Smooth muscle cell (in vitro differentiated cells): ENCODE results near the gene ALG6. TPM values are rescaled to one million over a fixed set of nuclear protein-coding genes. Genes with fewer than 3 reads are reported as not detected.

ENCODE experiments used
- DNase-seq: peaks from one replicate; lab custom pipeline; 2025; ENCODE audit not compliant: unreplicated experiment; lab: John Stamatoyannopoulos, UW
- H2AFZ ChIP-seq: fragments of 200-600 bp; sonication (generic); 2 replicates; pipeline ENCODE4 v1.6.0; 2016; ENCODE audit warnings: antibody characterized with exemption, low read depth, mild to moderate bottlenecking
- H3F3A ChIP-seq: fragments of 200-600 bp; sonication (generic); 2 replicates; pipeline ENCODE4 v1.6.0; 2017; ENCODE audit warnings: antibody characterized with exemption, low read depth
- H3K27ac ChIP-seq: fragments of 200-600 bp; sonication (generic); 2 replicates; pipeline ENCODE4 v1.5.1; 2016; ENCODE audit warnings: low read depth, mild to moderate bottlenecking
- H3K27me3 ChIP-seq: fragments of 200-600 bp; sonication (generic); 2 replicates; pipeline ENCODE4 v1.6.1; 2016; ENCODE audit warnings: low read depth, mild to moderate bottlenecking
- H3K36me3 ChIP-seq: fragments of 200-600 bp; sonication (generic); 2 replicates; pipeline ENCODE4 v1.5.1; 2016; ENCODE audit warnings: low read depth
- H3K4me1 ChIP-seq: fragments of 200-600 bp; sonication (generic); 2 replicates; pipeline ENCODE4 v1.5.1; 2016; ENCODE audit warnings: low read depth
- H3K4me2 ChIP-seq: fragments of 200-600 bp; sonication (generic); 2 replicates; pipeline ENCODE4 v1.6.0; 2016; ENCODE audit warnings: mild to moderate bottlenecking
- H3K4me3 ChIP-seq: fragments of 200-600 bp; sonication (generic); 2 replicates; pipeline ENCODE4 v1.5.1; 2016; ENCODE audit warnings: mild to moderate bottlenecking
- H3K79me2 ChIP-seq: fragments of 200-600 bp; sonication (generic); 2 replicates; pipeline ENCODE4 v1.6.0; 2016; ENCODE audit warnings: low read depth, mild to moderate bottlenecking
- H3K9ac ChIP-seq: fragments of 200-600 bp; sonication (generic); 2 replicates; pipeline ENCODE4 v1.6.0; 2016; ENCODE audit warnings: low read depth
- H3K9me3 ChIP-seq: fragments of 200-600 bp; sonication (generic); replicated peaks from 2 replicates; pipeline ENCODE4 v1.5.1; 2016; ENCODE audit warnings: low read depth
- H4K20me1 ChIP-seq: fragments of 200-600 bp; sonication (generic); 2 replicates; pipeline ENCODE4 v1.6.0; 2016; ENCODE audit warnings: low read depth
- CTCF ChIP-seq: fragments of 200-600 bp; sonication (generic); IDR thresholded peaks from 2 replicates; pipeline ENCODE4 v1.5.1; 2017; ENCODE audit warnings: borderline replicate concordance, mild to moderate bottlenecking, antibody characterized with exemption; ENCODE audit not compliant: insufficient read depth, poor library complexity, severe bottlenecking
- WGBS: methylation state at CpG from one replicate; pipeline ENCODE4 v1.1.7; 2016; ENCODE audit warnings: low lambda C conversion rate; 5-methylcytosine and 5-hydroxymethylcytosine counted together
- polyA plus RNA-seq: library from polyadenylated mRNA; unstranded; fragments of >200 nt; fragmentation: Nextera tagmentation; extraction: Ambion mirVana; gene quantifications from 2 replicates; pipeline ENCODE4 v1.2.1, GENCODE V29; 2016
- total RNA-seq: library from RNA; depleted of rRNA; stranded (reverse); fragments of >200 nt; gene quantifications from 2 replicates; pipeline ENCODE4 v1.2.3, GENCODE V29; 2014

Gene ALG6
- total and polyA plus RNA-seq, 2 experiments from 2014 or later = 11.9 to 20.6 TPM

- 94% methylated on average over 1 of the region's 1 CpG for WGBS
- Histone ChIP-seq H3K27me3 (peaks cover 4% of the 10 kb centered on the region), H3K4me3 (no peak overlapping the region), H3K9me3 (no peaks in the 10 kb centered on the region), H3K79me2 (no peaks in the 10 kb centered on the region), H3F3A (no peaks in the 10 kb centered on the region), H3K4me2 (no peak overlapping the region), H3K36me3 (no peaks in the 10 kb centered on the region), H3K27ac (no peak overlapping the region), H4K20me1 (no peaks in the 10 kb centered on the region), H3K4me1 (no peaks in the 10 kb centered on the region), H3K9ac (no peak overlapping the region), H2AFZ (no peak overlapping the region)
- DNase-seq = no peak
- no peak for TF ChIP-seq CTCF
These were observed 4.8 kb upstream of the ALG6 start for GRCh38 chr1:63362578-63362977.

GRCh38 chr1:63363014-63363413 is 4.4 kb upstream of the ALG6 start:
- no peak for DNase-seq
- H3K4me2 ChIP-seq = no peak overlapping the region

GRCh38 chr1:63366908-63367214 is 566 bp upstream of the ALG6 start:
- WGBS = 90% methylated on average over 7 of the region's 7 CpGs
- H3K4me2 ChIP-seq = peak overlapping the region; percentile 83
- H3K4me1 ChIP-seq = no peaks in the 10 kb centered on the region
- H3K27ac ChIP-seq = no peak overlapping the region
- H3K79me2 ChIP-seq = no peaks in the 10 kb centered on the region
- DNase-seq = no peak
- peaks cover 1% of the 10 kb centered on the region for H3K27me3 ChIP-seq
- no peak for TF ChIP-seq CTCF
- H3F3A ChIP-seq = no peaks in the 10 kb centered on the region
- H3K9ac ChIP-seq = no peak overlapping the region
- peak overlapping the region; percentile 95 for H2AFZ ChIP-seq
- peak overlapping the region; percentile 64 for H3K4me3 ChIP-seq
- H4K20me1 ChIP-seq = no peaks in the 10 kb centered on the region
- H3K36me3 ChIP-seq = peaks cover 5% of the 10 kb centered on the region
- H3K9me3 ChIP-seq = no peaks in the 10 kb centered on the region

More at GRCh38 chr1:63363014-63363413, 4.4 kb upstream of the ALG6 start:
- H3F3A ChIP-seq = no peaks in the 10 kb centered on the region
- WGBS = 83% methylated on average over 5 of the region's 5 CpGs
- no peaks in the 10 kb centered on the region for H4K20me1 ChIP-seq
- no peak overlapping the region for H2AFZ ChIP-seq
- H3K4me1 ChIP-seq = no peaks in the 10 kb centered on the region
- no peak overlapping the region for H3K4me3 ChIP-seq
- no peaks in the 10 kb centered on the region for H3K79me2 ChIP-seq
- H3K9ac ChIP-seq = no peak overlapping the region
- peaks cover 4% of the 10 kb centered on the region for H3K27me3 ChIP-seq
- H3K27ac ChIP-seq = no peak overlapping the region
- no peaks in the 10 kb centered on the region for H3K9me3 ChIP-seq
- no peak for TF ChIP-seq CTCF
- no peaks in the 10 kb centered on the region for H3K36me3 ChIP-seq

- Histone ChIP-seq H4K20me1 (no peaks in the 10 kb centered on the region), H2AFZ (peak overlapping the region; percentile 95), H3K27ac (no peak overlapping the region), H3K4me3 (peak overlapping the region; percentile 64), H3K4me2 (peak overlapping the region; percentile 83), H3K4me1 (no peaks in the 10 kb centered on the region), H3K9me3 (no peaks in the 10 kb centered on the region), H3K27me3 (no peaks in the 10 kb centered on the region), H3K79me2 (no peaks in the 10 kb centered on the region), H3K9ac (peak overlapping the region; percentile 42), H3F3A (no peaks in the 10 kb centered on the region), H3K36me3 (peaks cover 5% of the 10 kb centered on the region)
- TF ChIP-seq CTCF = no peak
- no peak for DNase-seq
- 10% methylated on average over 10 of the region's 10 CpGs for WGBS
These were observed 704 bp downstream of the ALG6 start for GRCh38 chr1:63368131-63368530.
